Measurements from ENCODE around the gene BPIFA1.

Gene BPIFA1

GRCh38 chr20:33277471-33278441, 42.0 kb downstream of the BPIFA1 start:
- no peak for DNase-seq (ENCODE audit: low read depth in 3 of 3)

GRCh38 chr20:33278700-33279099, 42.9 kb downstream of the BPIFA1 start:
- DNase-seq (ENCODE audit: low read depth in 3 of 3) = no peak

GRCh38 chr20:33279261-33279910, 43.6 kb downstream of the BPIFA1 start:
- no peak for DNase-seq (ENCODE audit: low read depth in 3 of 3)

GRCh38 chr20:33280000-33280680, 44.3 kb downstream of the BPIFA1 start:
- DNase-seq (ENCODE audit: low read depth in 3 of 3) = no peak

GRCh38 chr20:33280775-33281174, 45.0 kb downstream of the BPIFA1 start:
- DNase-seq (ENCODE audit: low read depth in 3 of 3) = no peak

- DNase-seq (ENCODE audit: low read depth in 3 of 3) = no peak
Measured at GRCh38 chr20:33281550-33282146, 45.9 kb downstream of the BPIFA1 start.

GRCh38 chr20:33282196-33282934, 46.6 kb downstream of the BPIFA1 start:
- DNase-seq (ENCODE audit: low read depth in 3 of 3) = no peak

- no peak for DNase-seq (ENCODE audit: low read depth in 3 of 3)
Measured at GRCh38 chr20:33282991-33283555, 47.3 kb downstream of the BPIFA1 start, which contains the start of gene BPIFB1. Gene BPIFB1 (plus strand): TSS chr20:33283214. CDS start chr20:33286074, 2,860 bp downstream.

GRCh38 chr20:33284284-33284683, 48.5 kb downstream of the BPIFA1 start:
- no peak for DNase-seq (ENCODE audit: low read depth in 3 of 3)

GRCh38 chr20:33284937-33285336, 49.1 kb downstream of the BPIFA1 start:
- DNase-seq (ENCODE audit: low read depth in 3 of 3) = no peak

GRCh38 chr20:33285861-33286495, 50.2 kb downstream of the BPIFA1 start:
- no peak for DNase-seq (ENCODE audit: low read depth in 3 of 3)

GRCh38 chr20:33287884-33288283, 52.1 kb downstream of the BPIFA1 start:
- no peak for DNase-seq (ENCODE audit: low read depth in 3 of 3)

GRCh38 chr20:33290852-33291251, 55.1 kb downstream of the BPIFA1 start:
- no peak for DNase-seq (ENCODE audit: low read depth in 3 of 3)

- no peak for DNase-seq (ENCODE audit: low read depth in 3 of 3)
Measured at GRCh38 chr20:33291416-33291815, 55.6 kb downstream of the BPIFA1 start.

GRCh38 chr20:33291830-33292355, 56.1 kb downstream of the BPIFA1 start:
- DNase-seq (ENCODE audit: low read depth in 3 of 3) = peak; percentile 39 to 51 (median 45)

Measured in stimulated activated CD4-positive, alpha-beta T cell treated with anti-CD3 and anti-CD28 coated beads, TNF-alpha, amount 100 ng/mL, for 48 hours (primary cell).